D721Med (cell line): ENCODE results near the gene PLEKHA5.

Experiments
- DNase-seq: peaks from one replicate; pipeline ENCODE4 v3.0.0; 2011; ENCODE audit warnings: low spot score; ENCODE audit not compliant: insufficient read length
- FAIRE-seq: peaks from 2 replicates; lab custom pipeline; 2011; peaks lifted over from hg19 to GRCh38; lab: Jason Lieb, UNC
- CTCF ChIP-seq: IDR thresholded peaks from 2 replicates; pipeline ENCODE4 v1.5.1; 2012; ENCODE audit warnings: mild to moderate bottlenecking, control low read depth; ENCODE audit not compliant: insufficient read depth; ENCODE audit errors: missing control alignments

Gene PLEKHA5

GRCh38 chr12:19238540-19238939, 109.0 kb downstream of the PLEKHA5 start:
- TF ChIP-seq CTCF, result no peak
- FAIRE-seq (no peak), DNase-seq (no peak)

- no peak for DNase-seq
- TF ChIP-seq CTCF, result no peak
- no peak for FAIRE-seq
These were observed 109.6 kb downstream of the PLEKHA5 start for GRCh38 chr12:19239102-19239501.

- DNase-seq (no peak), FAIRE-seq (peak; percentile 80)
- TF ChIP-seq CTCF, result no peak
These were observed 110.2 kb downstream of the PLEKHA5 start for GRCh38 chr12:19239616-19240234.

GRCh38 chr12:19242581-19242980, 113.0 kb downstream of the PLEKHA5 start:
- FAIRE-seq, result no peak

GRCh38 chr12:19243551-19243950, 114.0 kb downstream of the PLEKHA5 start:
- FAIRE-seq (peak; percentile 16), DNase-seq (no peak)
- no peak for TF ChIP-seq CTCF

More at GRCh38 chr12:19242581-19242980, 113.0 kb downstream of the PLEKHA5 start:
- DNase-seq, result no peak
- TF ChIP-seq CTCF, result no peak

- DNase-seq (no peak), FAIRE-seq (no peak)
- no peak for TF ChIP-seq CTCF
These were observed 114.8 kb downstream of the PLEKHA5 start for GRCh38 chr12:19244312-19244711.

GRCh38 chr12:19245106-19245505, 115.6 kb downstream of the PLEKHA5 start:
- no peak for TF ChIP-seq CTCF
- FAIRE-seq (no peak), DNase-seq (no peak)
